Limb (tissue), 2 donors: ENCODE results near the gene SESTD1.

ENCODE experiments used
- DNase-seq, 2 donors: peaks; one replicate each; pipeline ENCODE4 v3.0.0-alpha.2; 2016; ENCODE audit errors: extremely low spot score in 2 of 2

Gene SESTD1

DNA sequence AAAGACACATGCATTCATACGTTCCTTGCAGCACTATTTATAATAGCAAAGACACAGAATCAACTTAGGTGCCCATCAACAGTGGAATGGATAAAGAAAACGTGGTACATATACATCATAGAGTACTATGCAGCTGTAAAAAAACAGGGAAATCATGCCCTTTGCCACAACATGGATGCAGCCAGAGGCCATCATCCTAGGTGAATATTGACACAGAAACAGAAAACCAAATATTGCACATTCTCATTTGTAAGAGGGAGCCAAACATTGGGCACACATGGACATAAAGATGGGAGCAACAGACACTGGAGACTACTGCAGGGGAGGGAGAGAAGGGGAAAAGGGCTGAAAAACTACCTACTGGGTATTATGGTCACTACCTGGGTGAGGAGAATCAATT lies 73.5 kb downstream of the SESTD1 start:
- no peak for DNase-seq

DNA sequence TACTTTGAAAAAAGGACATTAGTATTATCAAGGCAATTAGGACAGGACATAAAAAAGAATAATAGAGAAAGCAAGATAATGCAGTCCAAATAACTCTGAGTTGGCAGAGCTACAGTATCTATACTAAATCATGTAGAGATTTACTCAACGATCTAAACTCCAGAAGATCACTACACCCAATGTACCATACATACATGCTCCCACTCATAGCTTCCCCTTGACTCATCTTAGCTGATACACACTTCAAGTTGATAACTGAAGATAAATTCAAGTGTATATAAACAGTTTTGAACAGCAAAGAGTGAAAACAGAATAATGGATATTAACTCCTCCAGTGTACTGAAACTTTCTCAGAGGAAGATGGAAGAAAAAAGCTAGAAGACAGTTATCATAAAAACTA lies 78.5 kb downstream of the SESTD1 start:
- DNase-seq, result no peak

DNA sequence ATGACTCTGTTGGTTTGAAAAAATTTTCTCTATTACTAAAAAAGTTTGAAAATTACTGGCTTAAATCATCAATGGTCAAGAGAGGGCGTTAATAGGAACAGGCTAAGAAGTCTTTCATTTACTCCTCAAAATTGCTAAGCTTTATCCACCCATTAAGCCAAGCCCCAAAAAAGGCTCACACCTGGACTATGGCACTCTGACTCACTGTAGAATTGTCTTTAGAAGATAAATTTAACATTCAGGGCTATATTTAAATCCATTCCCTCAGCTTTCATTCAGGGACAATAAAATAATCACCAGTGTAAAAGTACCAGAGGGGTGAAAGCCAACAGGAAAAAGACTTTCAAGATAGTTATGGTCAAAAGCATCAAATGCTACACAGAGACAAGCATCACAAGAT lies 80.0 kb downstream of the SESTD1 start:
- DNase-seq, result no peak

DNA sequence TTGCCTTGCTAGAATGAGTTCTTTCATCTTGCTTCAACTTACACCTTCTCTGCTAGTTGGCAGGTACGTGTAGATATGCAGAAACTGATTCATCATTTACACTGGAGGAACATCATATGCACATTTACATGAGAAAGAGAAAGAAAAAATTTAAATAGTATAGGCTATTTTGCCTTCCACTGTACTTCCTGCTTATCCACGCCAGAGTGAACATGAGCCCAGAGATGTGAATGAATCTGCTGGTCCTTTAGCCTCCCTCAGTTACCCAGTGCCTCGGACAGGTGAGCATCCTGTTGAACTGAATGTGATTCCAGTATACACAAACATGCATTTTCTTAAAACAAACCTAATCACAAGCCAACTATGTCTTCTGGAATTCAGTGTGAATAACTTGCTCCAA lies 83.6 kb downstream of the SESTD1 start:
- DNase-seq, result no peak

DNA sequence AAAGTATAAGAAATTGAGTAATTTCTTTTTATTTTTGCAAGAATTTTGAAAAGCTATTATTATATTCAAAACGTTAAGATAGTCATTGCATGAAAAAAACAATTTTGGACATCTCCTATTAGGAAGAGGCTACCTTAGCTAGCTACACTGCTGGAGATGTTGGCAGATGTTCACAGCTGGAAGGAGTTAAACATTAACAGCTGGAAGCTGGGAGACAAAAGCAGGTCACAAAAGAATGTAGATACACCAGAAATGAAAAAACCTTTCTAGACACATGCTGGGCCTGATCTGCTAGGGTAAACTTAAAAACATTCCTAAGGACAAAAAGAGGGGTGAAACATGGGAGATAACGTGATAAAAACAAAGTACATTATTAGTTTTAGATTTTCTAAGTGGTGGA lies 84.4 kb downstream of the SESTD1 start:
- no peak for DNase-seq

DNA sequence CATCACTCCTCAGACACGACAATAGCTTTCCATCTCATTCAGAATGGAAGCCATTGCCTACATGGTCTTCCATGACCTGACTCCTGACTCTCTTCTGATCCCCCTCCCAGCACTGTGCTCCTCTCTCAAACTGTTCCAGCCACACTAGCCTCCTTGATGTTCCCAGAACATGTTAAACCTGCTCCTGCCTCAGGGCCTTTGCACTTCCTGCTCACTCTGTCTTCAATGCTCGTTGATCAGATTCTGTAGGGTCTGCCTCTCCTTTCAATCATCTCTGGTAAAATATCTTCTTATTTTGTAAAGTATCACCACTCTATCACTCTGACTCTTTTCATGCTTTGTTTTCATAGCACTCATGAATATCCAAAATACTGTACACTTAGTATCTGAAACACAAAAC lies 84.9 kb downstream of the SESTD1 start:
- no peak for DNase-seq

DNA sequence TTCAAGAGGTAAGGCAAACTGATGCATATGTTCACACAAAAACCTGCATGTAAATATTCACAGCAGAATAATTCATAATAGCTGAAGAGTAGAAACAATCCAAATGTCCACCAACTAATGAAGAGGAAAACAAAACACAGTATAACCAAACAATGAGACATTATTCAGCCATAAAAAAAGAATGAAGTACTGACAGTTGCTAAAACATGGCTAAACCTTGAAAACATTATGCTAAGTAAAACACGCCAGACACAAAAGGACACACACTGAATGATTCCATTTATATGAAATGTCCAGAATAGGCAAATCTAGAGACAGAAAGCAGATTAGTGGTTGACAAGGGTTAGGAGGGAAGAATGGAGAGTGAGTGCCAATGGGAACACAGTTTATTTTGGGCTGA lies 86.9 kb downstream of the SESTD1 start:
- no peak for DNase-seq

DNA sequence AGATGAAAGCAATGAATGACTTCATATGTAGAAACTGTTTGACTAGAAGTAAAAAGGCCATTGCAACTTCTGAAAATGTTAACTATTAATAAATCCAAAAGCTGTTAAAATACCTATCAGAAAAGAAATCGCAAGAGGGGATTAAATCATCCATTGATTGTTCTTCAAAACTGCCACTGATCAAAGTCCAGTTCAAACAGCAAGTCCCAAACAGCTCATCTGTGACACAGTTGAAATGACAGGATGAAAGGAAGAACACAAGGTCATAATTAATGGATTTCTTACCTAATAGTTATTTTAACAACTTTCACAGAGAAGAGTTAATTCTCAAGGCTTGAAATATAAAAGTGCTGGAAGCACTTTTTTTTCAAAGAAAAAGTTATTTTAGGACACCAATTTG lies 90.4 kb downstream of the SESTD1 start:
- DNase-seq, result no peak

DNA sequence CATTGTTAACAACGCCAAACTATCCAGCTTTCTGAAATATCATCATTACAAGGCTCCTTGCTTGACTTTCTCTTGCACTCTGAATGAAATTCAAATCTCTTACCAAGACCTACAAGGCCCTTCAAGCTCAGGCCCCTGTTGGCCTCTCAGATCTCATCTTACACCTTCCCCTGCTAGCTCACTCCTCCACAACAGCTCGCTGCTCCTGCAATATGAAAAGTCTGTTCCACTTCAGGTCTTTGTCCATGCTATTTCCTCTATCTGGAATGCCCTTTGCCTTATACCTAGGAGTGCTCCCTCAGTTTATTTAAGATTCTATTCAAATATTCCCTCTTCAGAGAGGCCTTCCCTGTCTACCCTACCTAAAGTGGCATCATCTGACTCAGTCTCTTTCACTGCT lies 91.7 kb downstream of the SESTD1 start:
- no peak for DNase-seq

DNA sequence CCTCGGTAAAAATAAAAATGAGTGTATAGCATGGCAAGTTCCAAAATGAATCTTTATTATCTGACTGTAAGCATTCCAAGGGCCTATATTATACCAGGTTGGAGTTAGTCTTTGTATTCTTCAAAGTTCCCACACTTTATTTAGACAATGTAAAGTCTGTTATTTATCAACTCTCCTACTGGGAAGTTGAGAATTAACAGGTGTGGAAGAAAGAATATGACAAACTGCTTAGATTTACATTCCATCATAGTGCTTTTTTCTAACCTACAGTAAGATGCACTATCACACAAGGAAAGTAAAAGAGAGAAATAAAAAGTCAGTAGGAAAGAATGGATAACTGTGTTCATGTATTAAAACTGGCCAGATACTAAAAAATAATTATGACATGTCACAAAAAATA lies 93.3 kb downstream of the SESTD1 start:
- no peak for DNase-seq

DNA sequence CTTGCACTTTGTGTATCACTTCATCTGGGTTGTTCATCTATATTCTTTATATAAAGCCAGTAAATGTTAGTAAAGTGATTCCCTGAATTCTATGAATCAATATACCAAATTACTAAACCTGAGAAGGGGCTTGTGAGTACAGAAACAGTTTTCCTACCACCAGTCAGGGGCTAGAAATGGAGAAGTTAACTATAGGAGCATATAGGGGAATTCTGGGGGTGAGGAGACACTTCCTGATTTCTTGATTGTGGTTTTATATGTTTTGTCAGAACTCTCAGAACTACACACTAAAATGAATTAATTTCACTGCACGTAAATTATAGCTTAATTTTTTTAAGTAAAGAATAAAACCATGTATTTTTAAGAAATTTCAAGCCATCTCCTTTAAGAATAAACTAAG lies 93.7 kb downstream of the SESTD1 start:
- no peak for DNase-seq

DNA sequence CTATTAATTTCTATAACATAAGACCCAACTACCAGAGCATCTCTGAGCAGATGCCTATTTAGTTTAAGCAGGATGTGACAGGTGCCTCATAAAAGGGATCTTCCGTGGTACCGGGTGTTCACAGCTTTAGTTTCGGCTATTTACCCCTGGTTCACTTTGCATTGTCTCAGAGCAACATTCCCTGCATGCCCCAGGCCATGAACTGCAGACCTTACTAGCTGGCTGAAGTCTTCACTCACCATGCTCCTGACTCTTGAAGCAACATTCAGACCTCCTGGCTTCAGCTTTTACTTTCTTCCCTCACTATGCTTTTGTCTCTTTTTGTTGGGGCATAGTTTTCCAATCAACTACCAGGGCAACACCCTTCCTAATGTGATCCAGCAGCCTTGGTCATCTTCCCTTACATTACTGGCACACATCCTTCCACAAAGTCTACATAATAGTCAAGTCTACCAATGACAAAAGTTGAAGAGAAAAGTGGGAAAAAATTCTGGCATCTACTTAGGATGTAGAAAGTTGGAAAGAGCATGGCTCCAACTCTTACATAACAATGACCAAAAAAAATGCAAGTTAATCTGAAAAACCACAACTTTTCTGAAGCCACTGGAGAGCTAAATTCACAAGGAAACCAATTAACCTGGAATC lies 99.2 kb downstream of the SESTD1 start:
- DNase-seq, result no peak

DNA sequence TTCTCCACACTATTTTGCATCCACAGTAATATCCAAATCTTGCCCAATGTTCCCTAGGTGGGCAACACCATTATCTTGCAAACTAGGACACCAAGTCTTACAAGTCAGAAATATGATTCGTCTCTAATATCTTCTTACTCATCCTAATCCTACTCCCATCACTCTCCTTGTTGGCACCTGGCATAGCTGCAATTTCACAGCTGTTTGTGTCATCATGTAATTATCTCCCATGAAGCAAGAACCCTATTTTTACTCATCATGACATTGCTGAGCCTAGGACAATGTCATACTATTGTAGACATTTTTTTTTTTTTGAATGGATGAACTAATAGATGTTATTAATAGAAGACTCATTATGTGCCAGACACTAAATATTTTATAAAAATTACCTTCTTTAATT lies 123.4 kb downstream of the SESTD1 start:
- no peak for DNase-seq

DNA sequence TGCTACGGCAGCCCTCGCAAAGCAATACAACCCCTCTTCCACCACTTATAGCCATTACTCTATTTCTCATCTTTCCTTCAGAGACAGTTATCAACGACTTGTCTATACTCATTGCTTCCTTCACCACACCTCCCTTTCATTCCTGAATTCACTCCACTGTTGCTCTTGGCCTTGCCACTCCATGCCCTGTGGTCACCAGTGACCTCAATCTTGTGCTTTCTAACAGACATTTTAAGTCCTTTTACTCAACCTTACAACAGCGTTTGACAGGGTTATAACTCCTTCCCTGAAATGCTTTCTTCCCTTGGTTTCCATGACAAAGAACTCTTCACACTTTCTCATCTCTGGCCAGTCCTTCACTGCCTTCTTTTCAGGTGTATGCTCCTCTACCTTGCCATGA lies 124.1 kb downstream of the SESTD1 start:
- DNase-seq, result no peak

DNA sequence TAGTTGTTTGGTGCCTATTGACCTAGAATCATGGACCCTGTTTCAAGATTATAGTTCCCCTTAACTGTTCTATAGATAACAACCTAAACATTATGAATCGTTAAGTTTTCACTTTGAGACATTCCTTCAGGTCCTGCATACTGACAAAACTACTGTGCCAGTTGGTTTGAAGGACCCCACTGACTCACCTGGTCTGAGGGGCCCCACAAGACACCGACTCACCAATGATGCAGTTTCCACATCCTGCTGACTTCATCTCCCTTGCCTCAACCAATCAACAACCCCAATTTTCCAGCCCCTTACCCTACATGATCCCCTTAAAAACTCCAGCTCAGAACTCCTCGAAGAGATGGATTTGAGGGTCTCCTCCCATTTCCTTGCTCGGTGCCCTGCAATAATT lies 125.1 kb downstream of the SESTD1 start:
- DNase-seq, result no peak

DNA sequence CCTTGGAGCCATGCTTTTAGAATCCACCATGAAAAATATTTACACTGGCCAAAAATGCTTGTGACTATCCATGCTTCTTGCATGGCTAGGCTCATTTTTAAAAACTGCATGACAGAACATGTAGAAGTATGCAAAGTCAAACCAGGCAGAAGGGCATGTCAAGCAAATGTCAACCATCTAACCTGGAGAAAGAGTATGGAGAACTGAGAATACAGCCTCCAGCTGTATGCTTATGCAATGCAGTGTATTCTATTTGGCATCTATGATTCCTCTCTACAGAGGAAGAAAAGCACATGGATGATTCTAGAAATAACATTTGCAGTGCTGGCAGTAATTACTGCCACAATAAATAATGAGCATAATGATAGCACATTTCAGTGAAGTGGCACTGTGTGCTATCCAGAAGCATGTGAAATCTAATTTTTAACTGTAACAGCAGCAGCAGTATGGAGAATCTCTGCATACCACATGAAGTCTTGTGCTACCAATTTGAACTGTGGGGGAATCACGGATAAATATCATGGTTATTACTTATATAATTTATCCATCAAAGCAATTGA lies 127.4 kb downstream of the SESTD1 start:
- no peak for DNase-seq

DNA sequence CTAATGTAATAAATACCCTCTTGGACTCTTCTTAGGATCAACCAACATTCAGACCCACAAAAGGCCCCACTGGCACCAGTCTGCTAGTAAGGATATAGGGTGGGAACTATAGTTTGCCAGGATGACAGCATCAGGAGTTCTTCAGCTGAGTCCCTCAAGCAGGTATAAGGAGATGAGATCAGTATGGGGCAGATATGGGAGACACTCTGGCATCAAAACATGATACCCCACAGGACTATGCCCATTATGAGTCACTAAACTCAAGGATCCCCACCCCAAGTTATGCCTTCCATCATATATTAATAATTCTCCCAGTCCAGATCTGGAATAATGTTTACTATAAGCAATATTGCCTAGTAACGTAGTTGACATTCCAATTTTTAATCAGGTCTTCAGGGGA lies 131.6 kb downstream of the SESTD1 start:
- no peak for DNase-seq

DNA sequence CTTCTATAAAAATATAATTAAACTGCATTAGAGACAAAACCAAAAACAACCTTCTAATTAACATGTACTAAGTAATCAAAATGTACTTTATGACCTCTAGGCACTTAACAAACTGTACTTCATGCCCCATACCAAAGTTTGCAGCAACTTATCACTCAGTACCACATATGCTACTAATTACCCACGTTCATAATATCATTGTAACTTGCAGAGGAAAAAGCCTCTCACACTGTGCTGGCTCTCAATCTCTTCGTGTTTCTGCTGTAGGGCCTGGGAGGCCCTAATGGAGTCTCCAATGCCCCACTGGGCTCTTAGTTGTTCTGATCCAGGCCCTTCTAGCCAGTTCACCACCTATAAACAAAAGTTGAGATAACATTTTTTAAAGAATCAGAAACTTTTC lies 132.6 kb downstream of the SESTD1 start:
- no peak for DNase-seq

DNA sequence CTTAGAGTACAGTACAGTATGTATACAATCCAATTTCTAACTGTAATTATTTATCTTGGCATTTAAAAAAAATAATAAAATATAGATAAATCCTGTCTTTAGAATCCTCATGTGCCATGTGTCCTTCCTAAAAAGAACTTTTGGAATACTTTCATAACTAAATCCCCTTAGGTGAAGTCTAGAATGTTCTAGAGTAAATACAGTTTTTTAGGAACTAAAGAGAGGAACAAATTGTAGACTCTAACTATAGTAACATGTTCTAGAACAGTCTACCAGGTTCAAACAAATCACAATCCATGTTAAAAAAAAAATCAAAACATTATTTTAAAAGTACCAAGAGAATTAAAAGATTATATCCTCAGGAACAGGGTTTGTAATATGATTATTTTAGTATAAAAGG lies 134.1 kb downstream of the SESTD1 start:
- no peak for DNase-seq

DNA sequence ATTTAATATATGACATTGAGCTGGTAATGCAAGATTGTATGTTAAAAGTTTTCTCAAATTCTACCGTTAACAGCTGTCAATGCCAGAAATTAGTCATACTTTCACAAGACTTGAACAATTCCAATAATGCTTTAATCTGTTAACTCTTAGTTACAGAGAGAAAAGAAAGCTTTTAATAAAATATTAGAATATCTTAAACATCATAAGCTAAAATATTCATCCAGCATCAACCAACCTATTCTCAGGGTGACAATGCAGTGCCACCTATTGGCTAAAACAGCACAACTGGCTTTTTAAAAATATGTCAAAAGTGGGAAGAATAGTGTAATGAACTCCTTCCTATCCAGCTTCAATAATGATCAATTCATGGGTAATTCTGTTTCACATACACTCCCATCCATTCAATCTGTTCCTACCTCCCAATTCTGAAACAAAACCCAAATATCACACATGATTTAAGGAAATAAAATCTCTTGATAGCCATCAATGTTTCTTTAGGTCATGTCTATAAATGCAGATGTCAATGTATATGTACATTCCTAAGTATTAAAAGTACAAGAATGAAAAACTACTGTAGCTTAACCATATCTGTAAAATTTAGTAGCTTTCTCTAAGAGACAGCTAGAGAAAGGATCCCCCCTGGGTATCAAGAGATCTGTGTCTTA lies 134.9 kb downstream of the SESTD1 start:
- peak in 1 of 2 donors; percentile 27 for DNase-seq

DNA sequence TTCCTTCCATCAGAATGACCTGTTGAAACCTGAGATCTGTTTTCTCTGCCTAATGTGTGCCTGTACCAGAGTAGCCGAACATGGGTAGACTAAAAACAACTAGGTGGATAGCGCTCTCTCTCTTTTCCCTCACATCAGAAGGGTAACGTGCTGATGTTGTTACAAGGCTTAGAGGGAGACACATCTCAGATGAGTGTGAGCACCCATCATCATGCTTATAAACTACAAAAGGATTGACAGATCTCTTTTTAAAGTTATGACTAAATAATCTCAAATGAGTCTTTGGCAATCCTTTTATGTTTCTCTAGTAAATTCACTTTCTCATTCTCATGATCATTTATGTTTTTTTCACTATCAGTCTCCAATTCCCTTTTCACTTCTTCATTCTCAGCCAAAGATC lies 139.2 kb downstream of the SESTD1 start:
- DNase-seq, result no peak

DNA sequence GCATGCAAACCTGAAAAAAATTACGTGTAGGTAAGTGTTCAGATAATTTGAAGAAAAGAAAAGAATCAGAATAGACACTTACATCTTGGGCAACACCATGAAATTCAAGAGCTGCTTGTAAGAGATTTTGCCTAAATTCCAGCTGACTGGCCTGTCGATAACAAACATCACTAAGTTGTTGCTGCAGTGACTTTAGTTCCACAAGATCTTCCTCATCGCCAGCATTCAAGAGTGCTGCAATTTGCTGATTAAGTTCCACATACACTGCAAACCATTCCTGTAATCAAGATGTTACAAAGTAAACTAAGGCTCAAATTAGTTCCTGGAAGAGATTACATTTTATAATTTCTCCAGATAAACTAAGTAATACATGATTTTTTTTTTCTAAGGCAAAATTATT lies 140.3 kb downstream of the SESTD1 start:
- no peak for DNase-seq

DNA sequence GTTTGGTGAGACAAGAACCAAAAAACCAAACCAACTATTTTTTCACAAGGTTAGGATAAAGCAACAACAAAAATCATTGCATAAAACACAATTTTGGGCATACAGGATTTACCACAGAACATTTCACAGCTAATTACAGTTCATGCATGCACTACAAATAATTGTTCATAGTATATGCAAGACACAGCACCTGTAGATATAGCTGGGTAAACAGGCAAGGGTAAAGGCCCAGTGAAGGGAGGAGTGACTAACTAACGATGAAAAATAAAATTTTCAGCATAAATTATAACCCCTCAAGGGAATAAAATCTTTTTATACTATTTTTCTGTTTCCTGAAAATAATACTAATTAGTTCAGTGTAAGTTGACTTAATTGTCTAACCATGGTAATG lies 141.4 kb downstream of the SESTD1 start:
- DNase-seq, result no peak
